DMS 273 (cell line): ENCODE results near the gene NYAP2.

Experiments
- DNase-seq: peaks from one replicate; lab custom pipeline; 2025; ENCODE audit not compliant: unreplicated experiment; lab: John Stamatoyannopoulos, UW

Gene NYAP2

DNA sequence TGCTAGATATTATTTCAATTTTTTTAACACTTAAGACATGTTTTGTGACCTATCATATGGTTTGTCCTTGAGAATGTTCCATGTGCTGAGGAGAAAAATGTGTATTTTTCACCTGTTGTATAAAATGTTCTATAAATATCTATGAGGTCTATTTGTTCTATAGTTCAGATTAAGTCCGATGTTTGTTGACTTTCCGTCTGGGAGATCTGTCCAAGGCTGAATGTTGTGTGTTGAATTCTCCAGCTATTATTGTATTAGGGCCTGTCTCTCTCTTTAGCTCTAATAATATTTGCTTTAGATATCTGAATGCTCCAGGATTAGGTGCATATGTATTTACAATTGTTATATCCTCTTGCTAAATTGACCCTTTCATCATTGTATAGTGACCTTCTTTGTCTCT, 144.1 kb downstream of the NYAP2 start:
- DNase-seq, result no peak

DNA sequence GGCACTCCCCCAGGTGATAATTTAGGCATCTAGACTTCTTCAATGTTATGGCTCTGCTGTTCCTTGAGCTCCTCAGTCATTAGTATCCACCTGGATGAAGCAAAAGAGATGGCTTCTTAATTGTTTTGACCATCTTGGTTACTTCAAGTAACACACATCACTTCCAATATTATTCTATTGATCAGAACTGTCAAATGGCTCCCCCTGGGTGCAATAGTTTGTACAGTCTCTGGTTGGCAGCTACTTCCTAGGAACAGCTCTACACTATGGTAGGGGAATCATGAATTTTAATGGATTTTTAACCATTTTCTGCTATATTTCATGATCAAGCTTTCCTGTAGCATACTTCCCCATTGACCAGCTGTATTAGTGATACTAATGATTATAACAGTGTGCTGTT, 157.0 kb downstream of the NYAP2 start:
- DNase-seq, result no peak

DNA sequence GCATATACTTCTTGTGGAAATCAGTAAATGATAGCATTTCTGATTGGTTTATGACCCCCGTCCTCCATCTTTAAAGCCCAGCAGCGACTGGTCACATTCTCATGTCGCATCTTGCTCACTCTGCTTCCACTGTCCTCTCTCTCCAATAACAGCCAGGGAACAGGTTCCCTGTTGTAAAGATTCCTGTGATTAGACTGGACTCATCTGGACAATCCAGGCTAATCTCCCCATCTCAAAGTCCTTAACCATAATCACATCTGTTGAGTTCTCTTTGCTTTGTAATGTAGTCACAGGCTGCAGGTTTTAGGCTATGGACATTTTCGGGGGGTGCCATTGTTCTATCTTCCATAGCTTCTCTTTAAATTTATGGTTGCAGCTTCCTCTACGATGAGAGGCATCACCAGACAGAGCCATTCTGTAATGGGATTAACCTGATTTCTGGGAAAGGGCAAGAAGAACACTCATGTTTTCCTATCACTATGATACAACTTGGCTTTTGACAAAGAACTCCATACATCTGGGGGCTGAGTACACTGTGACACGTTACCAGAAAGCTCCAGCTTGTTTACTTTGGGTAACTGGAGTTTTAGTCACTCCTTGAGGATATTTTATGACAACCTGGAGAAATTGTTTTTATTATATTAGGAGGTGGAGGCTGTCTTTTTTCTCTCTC, 159.0 kb downstream of the NYAP2 start:
- DNase-seq, result no peak

DNA sequence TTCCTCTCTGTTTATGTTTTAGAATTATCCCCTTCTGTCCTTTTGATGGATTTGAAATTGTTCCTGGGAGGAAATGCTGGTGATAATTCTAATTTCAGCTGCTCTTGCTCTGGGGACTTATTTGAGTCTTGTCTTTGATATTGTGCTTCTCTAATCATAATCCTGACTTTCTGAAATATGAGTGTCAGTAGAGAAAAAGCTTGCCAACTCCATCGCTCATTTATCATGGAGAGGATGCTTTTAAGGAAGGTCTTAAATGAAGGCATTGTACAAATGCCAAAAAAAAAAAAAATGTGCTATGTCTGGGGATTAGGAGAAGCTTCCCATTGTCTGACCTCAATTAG, 159.5 kb downstream of the NYAP2 start:
- DNase-seq, result no peak

DNA sequence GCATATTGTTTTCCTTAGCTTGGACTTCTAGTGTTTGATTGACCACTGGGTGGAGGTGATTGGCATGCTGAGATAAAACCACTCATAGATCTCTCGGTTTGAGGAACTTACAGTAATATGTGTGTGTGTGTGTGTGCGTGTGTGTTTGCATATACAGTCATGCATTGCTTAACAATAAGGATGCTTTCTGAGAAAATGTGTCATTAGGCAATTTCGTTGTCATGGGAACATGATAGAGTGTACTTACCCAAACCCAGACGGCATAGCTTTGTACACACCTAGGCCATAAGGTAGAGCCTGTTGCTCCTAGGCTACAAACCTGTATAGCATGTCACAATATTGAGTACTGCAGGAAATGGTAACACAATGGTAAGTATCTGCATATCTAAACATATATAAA, 167.3 kb downstream of the NYAP2 start:
- no peak for DNase-seq

DNA sequence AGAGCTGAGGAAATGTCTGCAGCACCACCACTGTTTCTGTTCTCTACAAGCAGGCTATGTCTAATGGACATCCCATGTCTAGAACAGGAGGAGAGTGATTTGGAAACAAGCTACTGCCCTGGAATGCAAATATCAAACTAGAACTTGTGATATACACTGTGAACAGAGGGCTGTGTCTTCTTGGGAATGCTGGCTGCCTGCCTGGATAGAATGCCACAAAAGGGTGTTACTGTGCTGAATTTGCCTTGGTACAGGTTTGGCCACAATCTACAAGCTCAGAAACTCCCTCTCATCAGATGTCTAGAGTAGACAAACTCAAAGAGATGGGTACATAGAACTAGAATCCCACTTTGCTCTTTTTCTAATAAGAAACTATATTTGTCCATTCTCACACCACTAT, 170.5 kb downstream of the NYAP2 start:
- no peak for DNase-seq

DNA sequence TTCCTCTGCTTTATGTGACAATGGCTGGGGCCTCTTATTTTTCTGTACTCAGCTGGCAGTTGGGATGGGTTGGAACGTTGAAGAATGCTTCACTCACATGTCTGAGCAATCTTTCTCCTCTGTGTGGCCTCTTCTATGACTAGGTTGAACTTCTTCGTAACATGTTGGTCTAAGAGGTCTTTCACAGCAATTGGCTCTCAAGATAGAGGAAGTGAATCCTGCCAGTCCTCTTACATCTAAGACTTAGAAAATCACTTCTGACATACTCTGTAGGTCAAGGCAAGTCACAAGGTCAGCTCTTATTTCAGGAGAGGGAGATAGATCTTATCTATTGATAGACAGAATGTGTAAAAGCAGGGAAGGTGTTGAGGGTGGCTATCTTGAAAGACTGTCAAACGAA, 174.1 kb downstream of the NYAP2 start:
- DNase-seq, result no peak

DNA sequence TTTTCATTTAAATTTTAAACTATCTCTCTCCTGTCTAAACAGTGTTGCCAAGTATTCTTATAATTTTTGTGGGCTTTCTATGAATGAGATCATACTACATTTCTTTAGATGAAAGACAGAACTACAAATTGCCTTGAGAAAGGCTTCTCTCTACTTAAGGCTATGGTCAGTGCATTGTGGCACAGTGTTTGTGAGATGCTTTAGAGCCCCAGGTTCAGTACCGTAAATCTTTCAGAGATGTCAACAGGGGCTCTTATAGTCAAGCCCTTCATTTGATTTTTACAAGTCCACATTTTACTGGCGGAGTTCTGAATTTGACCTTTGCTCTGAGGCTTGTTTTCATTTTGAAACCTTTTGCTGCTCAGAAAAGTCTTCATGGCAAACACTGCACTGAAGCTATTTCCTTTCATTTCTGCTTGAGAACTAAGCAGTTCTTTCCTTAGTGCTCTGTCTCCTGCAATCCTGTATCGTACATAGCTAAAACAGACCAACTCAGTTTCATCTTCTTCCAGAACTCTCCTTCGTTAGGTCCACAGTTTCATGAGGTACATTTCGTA, 175.2 kb downstream of the NYAP2 start:
- no peak for DNase-seq

DNA sequence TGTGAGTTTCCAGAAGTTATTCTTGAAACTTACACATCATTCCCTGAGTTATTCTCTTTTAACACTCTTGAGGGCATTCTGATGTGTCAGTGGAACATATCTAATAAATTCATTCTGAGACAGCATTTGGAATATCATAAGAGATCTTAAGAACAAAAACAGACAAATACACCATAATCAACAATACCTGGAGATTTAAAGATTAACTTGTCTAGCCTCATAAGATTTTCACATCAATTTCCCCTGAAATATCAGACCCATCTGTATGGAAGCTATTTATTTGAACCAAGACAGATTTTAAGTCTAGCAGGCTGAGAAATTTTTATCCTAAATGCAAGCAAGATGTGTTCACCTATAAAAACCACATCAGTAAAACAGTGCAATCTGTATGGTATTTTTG, 181.6 kb downstream of the NYAP2 start:
- no peak for DNase-seq

DNA sequence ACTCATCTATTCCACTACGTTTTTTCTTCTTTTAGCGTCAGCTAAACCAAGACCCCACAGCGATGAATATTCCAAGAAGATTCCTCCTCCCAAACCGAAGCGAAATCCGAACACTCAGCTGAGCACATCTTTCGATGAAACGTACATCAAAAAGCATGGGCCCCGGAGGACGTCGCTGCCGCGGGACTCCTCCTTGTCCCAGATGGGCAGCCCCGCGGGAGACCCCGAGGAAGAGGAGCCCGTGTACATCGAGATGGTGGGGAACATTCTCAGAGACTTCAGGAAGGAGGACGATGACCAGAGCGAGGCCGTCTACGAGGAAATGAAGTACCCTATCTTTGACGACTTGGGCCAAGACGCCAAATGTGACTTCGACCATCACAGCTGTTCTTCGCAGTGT, 182.4 kb downstream of the NYAP2 start:
- DNase-seq, result no peak

DNA sequence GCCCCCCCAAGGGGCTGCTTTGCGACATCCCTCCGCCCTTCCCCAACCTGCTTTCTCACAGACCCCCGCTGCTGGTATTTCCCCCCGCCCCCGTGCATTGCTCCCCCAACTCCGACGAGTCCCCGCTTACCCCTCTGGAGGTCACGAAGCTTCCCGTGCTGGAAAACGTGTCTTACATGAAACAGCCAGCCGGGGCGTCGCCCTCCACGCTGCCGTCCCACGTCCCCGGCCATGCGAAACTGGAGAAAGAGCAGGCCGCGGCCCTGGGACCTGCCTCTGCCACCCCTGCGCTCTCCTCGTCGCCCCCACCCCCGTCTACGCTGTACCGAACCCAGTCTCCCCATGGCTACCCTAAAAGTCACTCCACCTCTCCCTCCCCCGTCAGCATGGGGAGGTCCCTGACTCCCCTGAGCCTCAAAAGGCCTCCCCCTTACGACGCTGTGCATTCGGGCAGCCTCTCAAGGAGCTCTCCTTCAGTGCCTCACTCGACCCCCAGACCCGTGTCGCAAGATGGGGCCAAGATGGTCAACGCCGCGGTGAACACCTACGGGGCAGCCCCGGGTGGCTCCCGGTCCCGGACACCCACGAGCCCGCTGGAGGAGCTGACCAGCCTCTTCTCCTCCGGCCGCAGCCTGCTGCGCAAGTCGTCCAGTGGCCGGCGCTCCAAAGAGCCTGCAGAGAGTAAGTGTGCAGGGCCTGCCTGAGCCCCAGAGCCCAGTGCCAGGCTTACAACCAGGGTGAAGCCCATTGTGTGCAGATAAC, 183.0 kb downstream of the NYAP2 start:
- no peak for DNase-seq

DNA sequence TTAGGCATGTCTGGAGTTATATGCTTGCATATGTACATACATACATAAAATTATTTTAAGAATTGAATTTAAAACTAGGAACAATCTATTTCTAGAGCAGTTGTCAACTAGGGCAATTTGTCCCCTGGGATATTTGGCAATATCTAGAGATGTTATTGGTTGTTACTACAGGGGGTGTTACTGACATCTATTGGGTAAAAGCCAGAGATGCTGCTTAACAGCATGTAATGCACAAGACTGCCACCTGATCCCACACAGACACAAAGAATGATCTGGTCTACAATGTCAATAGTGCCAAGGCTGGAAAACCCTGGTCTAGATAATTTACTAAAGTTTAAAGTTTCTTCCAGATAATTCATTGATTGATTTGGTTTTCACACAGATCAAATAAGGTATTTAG, 185.3 kb downstream of the NYAP2 start:
- DNase-seq, result peak; percentile 5

DNA sequence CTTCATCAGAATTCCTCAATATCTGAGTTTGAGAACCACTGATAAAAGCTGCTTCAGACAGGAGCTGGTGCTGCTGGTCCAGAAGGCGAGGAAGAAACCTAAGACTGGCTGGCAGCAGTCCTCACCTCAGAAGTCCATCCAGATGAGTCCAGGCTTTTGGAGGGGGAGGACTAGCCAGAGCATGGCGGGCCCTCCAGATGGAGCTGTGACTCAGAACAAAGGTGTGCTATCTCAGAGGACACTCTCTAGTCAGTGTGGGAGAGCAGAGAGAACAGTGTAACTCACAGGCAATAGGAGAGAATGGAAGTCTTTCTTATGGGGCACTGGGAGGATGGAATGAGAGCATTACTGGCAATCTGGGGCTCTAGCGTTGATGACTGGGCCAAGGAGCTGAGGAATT, 191.4 kb downstream of the NYAP2 start:
- DNase-seq, result no peak

DNA sequence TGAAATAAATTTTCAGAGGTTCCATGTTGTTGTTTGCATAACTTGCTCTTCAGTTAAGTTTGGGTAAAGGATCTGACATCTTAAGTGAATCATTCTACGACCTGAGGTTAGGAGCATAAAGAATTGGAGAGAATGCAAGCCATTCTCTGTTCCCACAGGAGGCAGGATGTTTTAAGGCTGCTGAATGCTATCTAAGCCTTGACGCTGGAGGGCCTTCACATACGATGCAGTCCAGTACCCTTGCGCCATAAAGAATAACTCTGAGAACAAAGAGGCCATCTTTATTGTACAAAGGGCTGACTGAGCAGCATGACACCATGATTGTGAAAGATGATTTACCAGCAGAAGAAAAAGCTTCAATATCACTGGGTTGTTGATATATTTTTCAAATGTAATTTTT, 198.4 kb downstream of the NYAP2 start:
- no peak for DNase-seq

DNA sequence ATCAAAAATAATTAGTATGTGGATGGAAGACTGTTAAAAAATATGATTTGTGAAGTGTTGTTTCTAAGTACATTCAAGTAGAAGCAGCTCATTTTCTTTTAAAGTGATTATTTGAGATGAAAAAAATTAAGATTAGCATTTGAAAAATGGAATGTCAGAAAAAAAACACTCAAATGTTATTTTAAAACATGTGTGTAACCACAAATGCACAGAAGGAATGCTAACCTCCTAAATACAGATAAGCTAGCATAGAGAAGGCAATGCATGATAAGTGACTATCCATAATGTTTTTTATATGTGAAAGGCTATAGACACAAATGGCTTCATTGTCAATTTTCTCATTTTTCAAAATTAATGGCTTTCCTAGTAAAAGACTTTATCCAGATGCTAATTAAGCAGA, 198.9 kb downstream of the NYAP2 start:
- no peak for DNase-seq

DNA sequence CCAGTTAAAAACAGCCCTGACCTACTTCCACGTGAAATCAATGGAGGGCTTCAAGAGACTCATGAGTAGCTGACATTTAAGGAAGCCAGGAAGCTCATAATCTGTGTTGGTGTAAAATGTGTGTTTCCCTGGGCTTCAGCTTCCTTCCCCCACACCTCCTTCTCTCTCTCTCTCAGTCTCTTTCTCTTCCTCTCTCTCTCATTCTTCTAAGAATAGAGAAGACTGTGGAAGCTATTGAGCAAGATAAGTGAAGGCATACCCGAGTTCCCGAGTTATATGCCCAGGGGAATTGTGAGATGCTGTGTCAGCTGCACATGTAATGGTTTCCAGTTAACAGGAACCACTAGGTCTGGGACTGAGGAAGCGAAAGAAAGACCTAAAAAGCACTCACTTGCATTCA, 199.4 kb downstream of the NYAP2 start:
- DNase-seq, result no peak

DNA sequence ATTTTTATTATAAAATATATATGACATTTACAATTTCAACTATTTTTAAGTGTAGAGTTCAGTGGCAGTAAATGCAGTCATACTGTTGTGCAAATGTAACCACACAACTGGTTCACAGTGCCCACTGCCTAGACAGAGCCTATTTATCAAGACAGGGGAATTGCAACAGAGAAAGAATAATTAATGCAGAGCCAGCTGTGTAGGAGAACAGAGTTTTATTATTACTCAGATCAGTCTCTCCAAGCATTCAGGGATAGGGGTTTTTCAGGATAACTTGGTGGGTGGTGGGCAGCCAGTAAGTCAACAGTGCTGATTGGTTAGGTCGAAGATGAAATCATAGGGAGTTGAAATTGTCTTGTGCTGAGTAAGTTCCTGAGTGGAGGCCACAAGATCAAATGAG, 200.3 kb downstream of the NYAP2 start:
- DNase-seq, result no peak

DNA sequence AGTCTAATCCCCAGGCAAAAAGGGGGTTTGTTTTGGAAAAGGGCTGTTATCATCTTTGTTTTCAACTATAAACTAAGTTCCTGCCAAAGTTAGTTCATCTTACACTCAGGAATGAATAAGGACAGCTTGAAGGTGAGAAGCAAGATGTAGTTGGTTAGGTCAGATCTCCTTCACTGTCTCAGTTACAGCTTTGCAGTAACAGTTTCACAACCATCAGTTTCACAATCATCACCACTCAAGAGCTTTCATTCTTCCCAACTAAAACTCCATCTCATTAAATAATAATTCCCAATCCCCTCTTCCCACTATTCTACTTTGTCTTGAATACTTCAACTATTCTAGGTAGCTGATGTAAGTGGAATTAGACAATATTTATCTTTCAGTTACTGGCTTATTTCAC, 200.9 kb downstream of the NYAP2 start:
- no peak for DNase-seq

DNA sequence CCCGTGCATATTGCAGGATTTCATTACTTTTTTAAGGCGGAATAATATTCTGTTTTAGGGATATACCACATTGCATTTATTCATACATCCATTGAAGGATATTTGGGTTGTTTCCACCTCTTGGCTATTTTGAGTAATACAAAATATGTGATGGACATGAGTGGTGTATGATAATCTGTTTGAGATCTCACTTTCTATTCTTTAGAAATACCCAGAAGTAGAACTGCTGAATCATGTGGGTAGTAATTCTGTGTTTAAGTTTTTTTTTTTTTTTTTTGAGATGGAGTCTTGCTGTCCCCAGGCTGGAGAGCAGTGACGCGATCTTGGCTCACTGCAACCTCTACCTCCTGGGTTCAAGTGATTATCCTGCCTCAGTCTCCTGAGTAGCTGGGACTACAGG, 201.4 kb downstream of the NYAP2 start:
- no peak for DNase-seq

DNA sequence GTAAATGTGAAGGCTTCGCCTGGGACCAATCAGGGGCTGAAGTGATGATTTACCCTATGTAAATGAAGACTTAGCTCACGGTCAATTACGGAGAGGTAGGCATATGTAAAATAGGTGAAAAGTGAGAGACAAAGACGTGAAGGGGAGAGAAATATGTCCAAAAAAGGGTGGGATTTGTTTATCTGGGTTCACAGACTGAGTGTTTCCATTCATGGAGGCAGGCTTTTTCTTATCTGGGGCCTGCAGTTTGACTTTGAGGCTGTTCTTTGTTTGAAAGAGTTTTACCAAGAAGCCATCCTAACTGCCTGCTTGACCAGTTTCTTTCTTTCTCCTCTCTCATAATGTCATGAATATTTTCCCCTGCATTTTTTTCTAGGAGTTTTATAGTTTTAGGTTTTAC, 202.7 kb downstream of the NYAP2 start:
- DNase-seq, result no peak

DNA sequence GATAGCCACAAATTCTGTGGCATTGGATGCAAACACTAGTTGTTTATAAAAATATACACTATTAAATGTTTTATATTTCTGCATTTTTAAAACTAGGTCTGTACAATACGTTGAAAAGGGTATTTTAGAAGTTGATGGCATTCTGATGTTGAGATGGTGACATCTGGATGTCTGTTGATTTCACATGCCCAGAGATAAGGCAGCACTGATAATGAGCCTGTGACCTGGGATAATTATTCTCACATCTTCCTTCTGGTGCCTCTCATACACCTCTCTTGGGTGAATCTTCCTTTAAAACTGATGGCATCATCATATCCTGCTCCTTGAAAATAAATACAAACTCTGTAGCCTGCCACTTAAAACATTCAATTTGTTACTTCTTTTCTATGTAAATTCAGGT, 208.6 kb downstream of the NYAP2 start:
- DNase-seq, result no peak

DNA sequence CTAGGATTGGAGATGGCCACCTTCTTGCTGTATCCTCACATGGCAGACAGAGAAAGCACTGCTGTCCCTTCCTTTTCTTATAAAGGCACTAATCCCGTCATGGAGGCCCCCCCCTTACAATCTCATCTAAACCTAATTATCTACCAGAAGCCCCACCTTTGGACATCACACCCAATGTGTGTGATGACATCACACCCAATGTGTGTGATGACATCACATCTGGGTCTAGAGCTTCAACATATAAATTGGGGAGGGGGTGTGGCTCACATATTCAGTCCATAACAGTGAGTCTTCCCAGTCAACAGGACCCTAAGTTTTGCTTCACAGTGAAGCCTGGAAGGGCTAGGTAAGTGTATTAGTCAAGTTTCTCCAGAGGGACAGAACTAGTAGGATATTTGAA, 213.1 kb downstream of the NYAP2 start:
- DNase-seq, result no peak

DNA sequence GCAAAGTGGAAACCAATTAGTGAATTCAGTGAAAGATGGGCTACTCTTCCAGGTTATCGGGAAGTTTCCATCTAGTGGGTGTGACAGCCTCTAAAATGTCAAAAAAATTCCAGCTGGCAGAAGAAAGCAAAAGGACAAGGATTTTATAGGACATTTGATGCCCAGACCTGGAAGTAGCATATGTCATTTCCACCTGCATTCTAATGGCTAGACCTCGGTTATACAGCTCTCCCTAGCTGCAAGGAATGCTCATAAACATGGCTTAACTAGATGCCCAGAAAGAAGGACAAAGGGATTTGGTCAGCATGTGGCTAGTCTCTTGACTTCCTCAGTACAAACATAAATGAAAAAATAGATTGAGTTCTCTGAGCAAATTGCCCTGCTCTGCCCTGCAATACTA, 215.4 kb downstream of the NYAP2 start:
- no peak for DNase-seq
